ENCODE results near the gene TNFRSF25. TPM values are rescaled to one million over a fixed set of nuclear protein-coding genes. Genes with fewer than 3 reads are reported as not detected.

Gene TNFRSF25
- total RNA-seq, 5 donors from 2014 or later (not counting 1 experiment from before 2014, with no cell fraction given), result 215 to 580 (median 446) TPM

DNA sequence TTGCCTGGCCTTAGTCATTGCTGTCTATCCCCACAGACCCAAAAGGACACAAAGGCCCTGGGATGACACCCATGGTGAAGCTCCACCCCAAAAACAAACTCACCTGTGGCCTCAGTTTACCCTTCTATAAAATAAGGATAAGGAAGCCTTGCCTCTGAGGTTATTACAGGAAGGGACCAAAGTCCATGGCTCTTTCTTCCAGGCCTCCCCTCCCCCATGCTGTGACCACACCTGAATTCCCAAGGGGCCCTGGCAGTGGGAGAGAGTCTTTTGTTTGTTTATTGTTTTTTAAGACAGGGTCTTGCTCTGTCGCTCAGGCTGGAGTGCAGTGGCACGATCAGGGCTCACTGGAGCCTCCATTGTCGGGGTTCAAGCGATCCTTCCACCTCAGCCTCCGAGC, 10.5 kb upstream of the TNFRSF25 start:
- no peak for DNase-seq
- 96% methylated on average over 5 of the region's 5 CpGs for WGBS (ENCODE audit: insufficient coverage)
- Histone ChIP-seq H3K27ac (ENCODE audit: low read length) (no peak overlapping the region), H3K9me3 (no peaks in the 10 kb centered on the region), H3K36me3 (ENCODE audit: control insufficient read depth in 2 of 2, extremely low read depth in 1 of 2, insufficient read depth in 1 of 2, low read length in 1 of 2) (no peaks in the 10 kb centered on the region), H3K27me3 (replicated peaks in 1 of 2; ENCODE audit: control insufficient read depth in 2 of 2, extremely low read depth in 1 of 2, insufficient read depth in 2 of 2, low read length in 1 of 2) (peaks cover 2 to 13% of the 10 kb centered on the region in 2 experiments), H3K4me3 (ENCODE audit: control insufficient read depth in 1 of 2, extremely low read depth in 1 of 2, low read length in 1 of 2) (no peak overlapping the region), H3K4me1 (ENCODE audit: control insufficient read depth in 1 of 2, extremely low read depth in 1 of 2, insufficient read depth in 2 of 2, low read length in 2 of 2) (peaks cover 0 to 11% of the 10 kb centered on the region in 2 experiments)
- Mint-ChIP-seq H3K27me3 (no peaks in the 10 kb centered on the region), H3K4me3 (no peak overlapping the region), H3K36me3 (no peaks in the 10 kb centered on the region), H3K9me3 (no peaks in the 10 kb centered on the region), H3K27ac (no peak overlapping the region), H3K4me1 (peaks cover 4 to 7% (median 6%) of the 10 kb centered on the region in 3 donors)
- CTCF ChIA-PET, result no interaction called here
- no peak for ATAC-seq (replicated peaks in 1 of 4)
- POLR2A ChIA-PET, result no interaction called here

- POLR2A ChIA-PET, result no interaction called here
- H3K27ac Mint-ChIP-seq, result peak overlapping the region in 1 of 2 donors; percentile 52
These were observed 9.6 kb upstream of the TNFRSF25 start for GRCh38 chr1:6475381-6476133.

GRCh38 chr1:6474815-6475282, 8.9 kb upstream of the TNFRSF25 start:
- CTCF ChIA-PET, result interaction anchor here in 1 of 2 donors (1.0 kb wide), 1 partner anchor 51 kb away, joined by 3 read pairs; no protein-coding TSS in a partner anchor
- Mint-ChIP-seq H3K36me3 (no peaks in the 10 kb centered on the region), H3K4me1 (peaks cover 4 to 7% (median 6%) of the 10 kb centered on the region in 3 donors), H3K4me3 (no peak overlapping the region), H3K27ac (no peak overlapping the region), H3K27me3 (no peaks in the 10 kb centered on the region), H3K9me3 (no peaks in the 10 kb centered on the region)
- ATAC-seq (replicated peaks in 1 of 4) (no peak), DNase-seq (no peak)
- WGBS (ENCODE audit: insufficient coverage), result 88% methylated on average over 9 of the region's 13 CpGs
- Histone ChIP-seq H3K27ac (ENCODE audit: low read length) (no peak overlapping the region), H3K4me1 (ENCODE audit: control insufficient read depth in 1 of 2, extremely low read depth in 1 of 2, insufficient read depth in 2 of 2, low read length in 2 of 2) (peaks cover 0 to 11% of the 10 kb centered on the region in 2 experiments), H3K36me3 (ENCODE audit: control insufficient read depth in 2 of 2, extremely low read depth in 1 of 2, insufficient read depth in 1 of 2, low read length in 1 of 2) (no peaks in the 10 kb centered on the region), H3K9me3 (no peaks in the 10 kb centered on the region), H3K27me3 (replicated peaks in 1 of 2; ENCODE audit: control insufficient read depth in 2 of 2, extremely low read depth in 1 of 2, insufficient read depth in 2 of 2, low read length in 1 of 2) (peaks cover 2 to 8% of the 10 kb centered on the region in 2 experiments), H3K4me3 (ENCODE audit: control insufficient read depth in 1 of 2, extremely low read depth in 1 of 2, low read length in 1 of 2) (no peak overlapping the region)
- POLR2A ChIA-PET, result no interaction called here

More at GRCh38 chr1:6475381-6476133, 9.6 kb upstream of the TNFRSF25 start:
- peak; percentile 88 to 97 (median 93) for ATAC-seq (replicated peaks in 1 of 4)
- Histone ChIP-seq H3K9me3 (no peaks in the 10 kb centered on the region), H3K27me3 (replicated peaks in 1 of 2; ENCODE audit: control insufficient read depth in 2 of 2, extremely low read depth in 1 of 2, insufficient read depth in 2 of 2, low read length in 1 of 2) (peaks cover 2 to 8% of the 10 kb centered on the region in 2 experiments), H3K4me3 (ENCODE audit: control insufficient read depth in 1 of 2, extremely low read depth in 1 of 2, low read length in 1 of 2) (no peak overlapping the region), H3K27ac (ENCODE audit: low read length) (no peak overlapping the region), H3K36me3 (ENCODE audit: control insufficient read depth in 2 of 2, extremely low read depth in 1 of 2, insufficient read depth in 1 of 2, low read length in 1 of 2) (no peaks in the 10 kb centered on the region), H3K4me1 (ENCODE audit: control insufficient read depth in 1 of 2, extremely low read depth in 1 of 2, insufficient read depth in 2 of 2, low read length in 2 of 2) (peaks cover 0 to 11% of the 10 kb centered on the region in 2 experiments)
- no peak overlapping the region for H3K4me3 Mint-ChIP-seq
- DNase-seq, result peak; percentile 52 to 88 (median 74)
- WGBS (ENCODE audit: insufficient coverage), result 7% methylated on average over 18 of the region's 33 CpGs
- H3K27me3 Mint-ChIP-seq, result no peaks in the 10 kb centered on the region
- CTCF ChIA-PET, result interaction anchor here in 1 of 2 donors (1.0 kb wide), 1 partner anchor 52 kb away, joined by 3 read pairs; no protein-coding TSS in a partner anchor
- no peaks in the 10 kb centered on the region for H3K36me3 Mint-ChIP-seq
- H3K9me3 Mint-ChIP-seq, result no peaks in the 10 kb centered on the region
- peaks cover 4 to 7% (median 6%) of the 10 kb centered on the region in 3 donors for H3K4me1 Mint-ChIP-seq

- no peaks in the 10 kb centered on the region for H3K27me3 Mint-ChIP-seq
- H3K27ac ChIP-seq (ENCODE audit: low read length), result no peak overlapping the region
- 90% methylated on average over 4 of the region's 33 CpGs for WGBS (ENCODE audit: insufficient coverage)
- ChIA-PET CTCF (interaction anchor here in 1 of 2 donors (1.0 kb wide), 1 partner anchor 12 kb away, joined by 5 read pairs; no protein-coding TSS in a partner anchor), POLR2A (no interaction called here)
- H3K4me3 ChIP-seq (ENCODE audit: control insufficient read depth in 1 of 2, extremely low read depth in 1 of 2, low read length in 1 of 2), result no peak overlapping the region
- H3K36me3 ChIP-seq (ENCODE audit: control insufficient read depth in 2 of 2, extremely low read depth in 1 of 2, insufficient read depth in 1 of 2, low read length in 1 of 2), result no peaks in the 10 kb centered on the region
- H3K36me3 Mint-ChIP-seq, result no peaks in the 10 kb centered on the region
- no peak overlapping the region for H3K4me3 Mint-ChIP-seq
- H3K27ac Mint-ChIP-seq, result no peak overlapping the region
- peaks cover 0 to 11% of the 10 kb centered on the region in 2 experiments for H3K4me1 ChIP-seq (ENCODE audit: control insufficient read depth in 1 of 2, extremely low read depth in 1 of 2, insufficient read depth in 2 of 2, low read length in 2 of 2)
- H3K4me1 Mint-ChIP-seq, result peaks cover 4 to 7% (median 6%) of the 10 kb centered on the region in 3 donors
- H3K9me3 Mint-ChIP-seq, result no peaks in the 10 kb centered on the region
- peaks cover 0 to 10% of the 10 kb centered on the region in 2 experiments for H3K27me3 ChIP-seq (replicated peaks in 1 of 2; ENCODE audit: control insufficient read depth in 2 of 2, extremely low read depth in 1 of 2, insufficient read depth in 2 of 2, low read length in 1 of 2)
- no peak for ATAC-seq (replicated peaks in 1 of 4)
- no peaks in the 10 kb centered on the region for H3K9me3 ChIP-seq
- DNase-seq, result no peak
These were observed 8.2 kb upstream of the TNFRSF25 start for GRCh38 chr1:6473974-6474814.

GRCh38 chr1:6473156-6473555, 7.2 kb upstream of the TNFRSF25 start:
- H3K9me3 Mint-ChIP-seq, result no peaks in the 10 kb centered on the region
- ChIA-PET POLR2A (no interaction called here), CTCF (interaction anchor here in 1 of 2 donors (1.0 kb wide), 1 partner anchor 13 kb away, joined by 5 read pairs; no protein-coding TSS in a partner anchor)
- no peak overlapping the region for H3K27ac Mint-ChIP-seq
- 99% methylated on average over 14 of the region's 18 CpGs for WGBS (ENCODE audit: insufficient coverage)
- ATAC-seq (replicated peaks in 1 of 4), result no peak
- Histone ChIP-seq H3K4me3 (ENCODE audit: control insufficient read depth in 1 of 2, extremely low read depth in 1 of 2, low read length in 1 of 2) (no peak overlapping the region), H3K27ac (ENCODE audit: low read length) (no peak overlapping the region), H3K27me3 (replicated peaks in 1 of 2; ENCODE audit: control insufficient read depth in 2 of 2, extremely low read depth in 1 of 2, insufficient read depth in 2 of 2, low read length in 1 of 2) (peaks cover 0 to 10% of the 10 kb centered on the region in 2 experiments), H3K9me3 (no peaks in the 10 kb centered on the region), H3K4me1 (ENCODE audit: control insufficient read depth in 1 of 2, extremely low read depth in 1 of 2, insufficient read depth in 2 of 2, low read length in 2 of 2) (peaks cover 0 to 11% of the 10 kb centered on the region in 2 experiments), H3K36me3 (ENCODE audit: control insufficient read depth in 2 of 2, extremely low read depth in 1 of 2, insufficient read depth in 1 of 2, low read length in 1 of 2) (no peaks in the 10 kb centered on the region)
- DNase-seq, result no peak
- H3K36me3 Mint-ChIP-seq, result no peaks in the 10 kb centered on the region
- peaks cover 4 to 8% (median 7%) of the 10 kb centered on the region in 3 donors for H3K4me1 Mint-ChIP-seq
- H3K27me3 Mint-ChIP-seq, result no peaks in the 10 kb centered on the region
- H3K4me3 Mint-ChIP-seq, result no peak overlapping the region

GRCh38 chr1:6472391-6472790, 6.4 kb upstream of the TNFRSF25 start:
- Histone ChIP-seq H3K4me1 (ENCODE audit: control insufficient read depth in 1 of 2, extremely low read depth in 1 of 2, insufficient read depth in 2 of 2, low read length in 2 of 2) (peaks cover 0 to 11% of the 10 kb centered on the region in 2 experiments), H3K9me3 (no peaks in the 10 kb centered on the region), H3K4me3 (ENCODE audit: control insufficient read depth in 1 of 2, extremely low read depth in 1 of 2, low read length in 1 of 2) (no peak overlapping the region), H3K27me3 (replicated peaks in 1 of 2; ENCODE audit: control insufficient read depth in 2 of 2, extremely low read depth in 1 of 2, insufficient read depth in 2 of 2, low read length in 1 of 2) (peaks cover 0 to 10% of the 10 kb centered on the region in 2 experiments), H3K36me3 (ENCODE audit: control insufficient read depth in 2 of 2, extremely low read depth in 1 of 2, insufficient read depth in 1 of 2, low read length in 1 of 2) (no peaks in the 10 kb centered on the region), H3K27ac (ENCODE audit: low read length) (no peak overlapping the region)
- H3K27me3 Mint-ChIP-seq, result no peaks in the 10 kb centered on the region
- POLR2A ChIA-PET, result no interaction called here
- no peak for DNase-seq
- no peak overlapping the region for H3K27ac Mint-ChIP-seq
- no peaks in the 10 kb centered on the region for H3K36me3 Mint-ChIP-seq
- CTCF ChIA-PET, result interaction anchor here in 1 of 2 donors (0.6 kb wide), 1 partner anchor 49 kb away, joined by 3 read pairs; no protein-coding TSS in a partner anchor
- no peaks in the 10 kb centered on the region for H3K9me3 Mint-ChIP-seq
- WGBS (ENCODE audit: insufficient coverage), result 87% methylated on average over 10 of the region's 10 CpGs
- peaks cover 4 to 8% (median 7%) of the 10 kb centered on the region in 3 donors for H3K4me1 Mint-ChIP-seq
- no peak for ATAC-seq (replicated peaks in 1 of 4)
- no peak overlapping the region for H3K4me3 Mint-ChIP-seq
